ENCODE measurements around the gene WFS1. TPM values are rescaled to one million over a fixed set of nuclear protein-coding genes. Genes with fewer than 3 reads are reported as not detected.

WFS1 gene, protein sequence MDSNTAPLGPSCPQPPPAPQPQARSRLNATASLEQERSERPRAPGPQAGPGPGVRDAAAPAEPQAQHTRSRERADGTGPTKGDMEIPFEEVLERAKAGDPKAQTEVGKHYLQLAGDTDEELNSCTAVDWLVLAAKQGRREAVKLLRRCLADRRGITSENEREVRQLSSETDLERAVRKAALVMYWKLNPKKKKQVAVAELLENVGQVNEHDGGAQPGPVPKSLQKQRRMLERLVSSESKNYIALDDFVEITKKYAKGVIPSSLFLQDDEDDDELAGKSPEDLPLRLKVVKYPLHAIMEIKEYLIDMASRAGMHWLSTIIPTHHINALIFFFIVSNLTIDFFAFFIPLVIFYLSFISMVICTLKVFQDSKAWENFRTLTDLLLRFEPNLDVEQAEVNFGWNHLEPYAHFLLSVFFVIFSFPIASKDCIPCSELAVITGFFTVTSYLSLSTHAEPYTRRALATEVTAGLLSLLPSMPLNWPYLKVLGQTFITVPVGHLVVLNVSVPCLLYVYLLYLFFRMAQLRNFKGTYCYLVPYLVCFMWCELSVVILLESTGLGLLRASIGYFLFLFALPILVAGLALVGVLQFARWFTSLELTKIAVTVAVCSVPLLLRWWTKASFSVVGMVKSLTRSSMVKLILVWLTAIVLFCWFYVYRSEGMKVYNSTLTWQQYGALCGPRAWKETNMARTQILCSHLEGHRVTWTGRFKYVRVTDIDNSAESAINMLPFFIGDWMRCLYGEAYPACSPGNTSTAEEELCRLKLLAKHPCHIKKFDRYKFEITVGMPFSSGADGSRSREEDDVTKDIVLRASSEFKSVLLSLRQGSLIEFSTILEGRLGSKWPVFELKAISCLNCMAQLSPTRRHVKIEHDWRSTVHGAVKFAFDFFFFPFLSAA
- polyA plus RNA-seq (2011; rRNA removed): 46.8 and 64.6 TPM in 2 replicates
- 51.3 and 72.8 TPM in 2 replicates for polyA minus RNA-seq (2011; rRNA and poly(A)+ RNA removed)

GRCh38 chr4:6269616-6270511 lies at the start of gene WFS1:
WFS1 (plus strand) TSS chr4:6269850; CDS start chr4:6277456, 7,606 bp downstream.
- Histone ChIP-seq H3K27me3 (ENCODE audit: control insufficient read depth, insufficient read depth, low read length) (peaks cover 11% of the 10 kb centered on the region), H3K4me3 (ENCODE audit: low read depth, low read length) (peak within 1 kb of the TSS; percentile 82), H3K9me3 (ENCODE audit: control insufficient read depth, insufficient read depth, low read length) (no peaks in the 10 kb centered on the region; the same call in 1 of the 2 replicates), H3K27ac (ENCODE audit: low read depth, low read length) (no peak within 1 kb of the TSS)
- ChIA-PET POLR2A (interaction anchor here (0.6 to 1.0 kb wide), 4 partner anchors 9 to 371 kb away, joined by 3 to 7 read pairs (median 4); partner anchors contain the start of gene MRFAP1), CTCF (interaction anchor here (0.8 to 19.8 kb wide), 5 partner anchors 11 to 59 kb away, joined by 3 to 310 read pairs (median 4); no protein-coding TSS in a partner anchor)
- no peak for TF ChIP-seq CTCF (IDR thresholded peaks at IDR 0.05; ENCODE audit: low read depth, low read length)
- peak; percentile 95 for DNase-seq (ENCODE audit: low read depth, low spot score)

DNA sequence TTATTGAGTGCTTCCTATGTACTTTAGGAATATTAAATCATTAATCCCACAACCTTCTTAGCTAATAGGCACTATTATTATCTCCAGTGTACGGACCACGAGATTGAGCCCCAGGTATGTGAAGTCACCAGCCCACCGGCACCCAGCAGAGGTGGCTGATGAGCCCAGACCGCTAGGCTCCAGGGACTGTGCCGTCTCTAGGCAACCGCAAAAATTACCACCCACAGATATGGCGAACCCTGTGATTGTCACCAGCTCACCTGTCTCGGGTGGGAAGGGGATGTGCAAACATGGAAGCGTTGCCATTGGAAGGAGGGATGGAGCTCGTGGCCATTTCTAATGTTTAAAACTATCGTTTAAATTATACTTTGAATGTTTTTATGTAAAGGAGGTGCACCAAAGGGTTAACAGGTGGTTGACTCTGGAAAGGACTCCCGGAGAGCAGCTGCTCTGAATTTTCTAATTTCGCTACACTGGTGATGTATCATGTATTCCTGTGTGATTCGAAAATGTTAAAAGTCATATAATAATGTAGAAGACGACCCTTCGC lies 48.3 kb upstream of the WFS1 start:
- CTCF ChIA-PET: no interaction called here
- Histone ChIP-seq H3K9me3 (ENCODE audit: control insufficient read depth, insufficient read depth, low read length) (peaks cover 4% of the 10 kb centered on the region; the same call in 1 of the 2 replicates), H3K27ac (ENCODE audit: low read depth, low read length) (no peak overlapping the region), H3K27me3 (ENCODE audit: control insufficient read depth, insufficient read depth, low read length) (peaks cover 15% of the 10 kb centered on the region), H3K4me3 (ENCODE audit: low read depth, low read length) (no peak overlapping the region)
- TF ChIP-seq CTCF (IDR thresholded peaks at IDR 0.05; ENCODE audit: low read depth, low read length): no peak
- no peak for DNase-seq (ENCODE audit: low read depth, low spot score)
- POLR2A ChIA-PET: no interaction called here

DNA sequence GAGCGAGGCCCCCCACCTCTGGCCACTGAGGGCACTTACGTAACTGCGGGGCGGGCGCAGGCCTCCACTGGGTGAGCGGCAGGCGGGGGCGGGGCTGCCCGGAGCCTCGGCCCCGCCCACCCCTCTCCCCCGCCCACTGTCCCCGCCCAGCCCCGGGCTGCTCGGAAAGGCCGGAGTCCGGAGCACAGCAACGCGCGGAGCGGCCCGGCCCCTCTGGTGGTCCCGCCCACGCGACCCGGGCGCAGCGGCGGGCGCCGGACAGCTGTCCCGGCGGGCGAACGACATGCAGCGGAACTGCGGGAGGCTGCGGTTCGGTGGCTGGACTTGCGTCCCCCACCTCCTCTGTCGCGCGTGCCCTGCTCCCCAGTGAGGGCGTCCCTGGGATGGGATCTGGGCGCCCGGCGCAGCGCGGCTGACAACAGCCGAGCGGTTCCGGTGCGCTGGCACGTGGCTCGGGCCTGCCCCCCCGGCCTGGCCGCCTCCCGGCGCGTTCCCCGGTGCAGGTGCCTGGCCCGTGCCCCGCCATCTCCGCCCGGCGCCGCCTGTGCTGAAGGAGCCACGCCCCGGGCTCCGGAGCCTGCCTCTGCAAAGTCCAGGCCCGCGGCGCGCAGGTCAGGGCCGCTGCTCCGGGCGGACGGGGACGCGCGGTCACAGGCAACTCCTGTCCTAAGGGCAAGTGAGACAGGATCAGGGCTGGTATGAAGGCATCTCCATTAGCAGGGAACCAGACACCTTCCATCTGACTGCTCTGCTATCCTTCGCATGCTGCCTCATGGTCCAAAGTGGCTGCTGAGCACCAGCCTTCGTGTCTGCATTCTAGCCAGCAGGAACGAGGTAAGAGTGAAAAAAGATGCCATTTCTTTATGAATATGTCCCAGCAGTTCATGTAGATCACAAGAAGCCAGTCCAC lies 47.5 kb upstream of the WFS1 start:
- CTCF ChIA-PET: no interaction called here
- DNase-seq (ENCODE audit: low read depth, low spot score): no peak
- no peak for TF ChIP-seq CTCF (IDR thresholded peaks at IDR 0.05; ENCODE audit: low read depth, low read length)
- POLR2A ChIA-PET: no interaction called here
- Histone ChIP-seq H3K9me3 (ENCODE audit: control insufficient read depth, insufficient read depth, low read length) (peaks cover 4% of the 10 kb centered on the region; the same call in 1 of the 2 replicates), H3K4me3 (ENCODE audit: low read depth, low read length) (no peak overlapping the region), H3K27me3 (ENCODE audit: control insufficient read depth, insufficient read depth, low read length) (peaks cover 15% of the 10 kb centered on the region), H3K27ac (ENCODE audit: low read depth, low read length) (no peak overlapping the region)

DNA sequence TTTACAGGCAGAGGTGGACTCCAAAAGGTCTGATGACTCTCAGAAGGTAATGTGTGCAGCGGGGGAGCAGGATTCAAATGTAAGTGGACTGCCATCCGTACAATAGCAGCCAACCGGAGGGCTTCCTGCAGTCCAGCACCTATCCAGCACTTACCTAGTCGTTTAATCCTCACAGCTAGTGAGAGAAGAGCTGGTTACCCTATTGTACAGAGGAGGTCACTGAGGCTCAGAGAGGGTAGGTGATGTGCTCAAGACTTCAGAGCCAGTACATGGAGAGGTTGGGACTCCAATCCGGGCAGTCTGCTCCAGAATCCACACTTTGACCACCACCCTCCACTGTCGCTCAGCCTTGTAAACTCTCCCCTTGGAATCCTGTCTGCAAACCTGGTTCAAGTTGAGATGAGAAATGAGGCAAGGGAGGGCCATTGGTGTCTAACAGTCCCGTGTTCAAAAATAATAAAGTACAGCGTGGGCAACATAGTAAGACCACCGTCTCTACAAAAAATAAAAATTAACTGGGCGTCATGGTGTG lies 46.8 kb upstream of the WFS1 start:
- peaks cover 15% of the 10 kb centered on the region for H3K27me3 ChIP-seq (ENCODE audit: control insufficient read depth, insufficient read depth, low read length)
- H3K4me3 ChIP-seq (ENCODE audit: low read depth, low read length): no peak overlapping the region
- DNase-seq (ENCODE audit: low read depth, low spot score): no peak
- TF ChIP-seq CTCF (IDR thresholded peaks at IDR 0.05; ENCODE audit: low read depth, low read length): no peak
- H3K9me3 ChIP-seq (ENCODE audit: control insufficient read depth, insufficient read depth, low read length): peaks cover 4% of the 10 kb centered on the region; the same call in 1 of the 2 replicates
- CTCF ChIA-PET: no interaction called here
- POLR2A ChIA-PET: no interaction called here
- H3K27ac ChIP-seq (ENCODE audit: low read depth, low read length): no peak overlapping the region

Data from AG04450 (cell line).